ENCODE data around the gene SLC2A8. TPM values are rescaled to one million over a fixed set of nuclear protein-coding genes. Genes with fewer than 3 reads are reported as not detected.

Gene SLC2A8
- total RNA-seq, 2 experiments from 2014 or later: 7.5 to 7.7 TPM

GRCh38 chr9:127426756-127427155 is 29.8 kb downstream of the SLC2A8 start:
- Mint-ChIP-seq H3K27ac (peak overlapping the region; percentile 88), H3K4me1 (peaks cover 61% of the 10 kb centered on the region), H3K27me3 (no peaks in the 10 kb centered on the region), H3K9me3 (no peaks in the 10 kb centered on the region), H3K36me3 (ENCODE audit: low read depth) (peaks cover 47% of the 10 kb centered on the region), H3K4me3 (peak overlapping the region; percentile 93)
- peak; percentile 51 for DNase-seq
- ChIA-PET CTCF (no interaction called here), POLR2A (no interaction called here)

- ChIA-PET POLR2A (interaction anchor here (1.6 to 7.0 kb wide), 2 partner anchors 9 to 22 kb away, joined by 4 to 33 read pairs; partner anchors contain the start of genes LRSAM1 and RPL12), CTCF (interaction anchor here (1.0 kb wide), 1 partner anchor 27 kb away, joined by 3 read pairs; no protein-coding TSS in a partner anchor)
- Mint-ChIP-seq H3K36me3 (ENCODE audit: low read depth) (peaks cover 50% of the 10 kb centered on the region), H3K27ac (peak overlapping the region; percentile 10), H3K27me3 (no peaks in the 10 kb centered on the region), H3K4me3 (no peak overlapping the region), H3K9me3 (no peaks in the 10 kb centered on the region), H3K4me1 (peaks cover 53% of the 10 kb centered on the region)
- no peak for DNase-seq
Measured at GRCh38 chr9:127428348-127428747, 31.4 kb downstream of the SLC2A8 start.

GRCh38 chr9:127430415-127430814 is 33.4 kb downstream of the SLC2A8 start:
- Mint-ChIP-seq H3K27me3 (no peaks in the 10 kb centered on the region), H3K4me1 (peaks cover 40% of the 10 kb centered on the region), H3K27ac (no peak overlapping the region), H3K36me3 (ENCODE audit: low read depth) (peaks cover 62% of the 10 kb centered on the region), H3K4me3 (no peak overlapping the region), H3K9me3 (no peaks in the 10 kb centered on the region)
- ChIA-PET CTCF (interaction anchor here (2.1 kb wide), 1 partner anchor 33 kb away, joined by 6 read pairs; the partner anchor contains the start of gene SLC2A8), POLR2A (interaction anchor here (0.7 to 7.0 kb wide), 2 partner anchors 18 to 20 kb away, joined by 3 to 33 read pairs; partner anchors contain the start of genes LRSAM1 and RPL12)
- no peak for DNase-seq

GRCh38 chr9:127437497-127438264 is 40.7 kb downstream of the SLC2A8 start:
- H3K27ac Mint-ChIP-seq: peak overlapping the region; percentile 83
- POLR2A ChIA-PET: interaction anchor here (1.0 to 4.0 kb wide), 4 partner anchors 9 to 14 kb away, joined by 4 to 33 read pairs (median 8); partner anchors contain the start of genes LRSAM1, RPL12 and ZNF79
- H3K27me3 Mint-ChIP-seq: no peaks in the 10 kb centered on the region
- no peak overlapping the region for H3K4me3 Mint-ChIP-seq
- peak; percentile 45 for DNase-seq
- peaks cover 16% of the 10 kb centered on the region for H3K4me1 Mint-ChIP-seq
- H3K9me3 Mint-ChIP-seq: peaks cover 4% of the 10 kb centered on the region
- CTCF ChIA-PET: interaction anchor here (1.4 to 2.0 kb wide), 2 partner anchors 9 to 13 kb away, joined by 3 to 5 read pairs; partner anchors contain the start of gene RPL12
- H3K36me3 Mint-ChIP-seq (ENCODE audit: low read depth): peaks cover 85% of the 10 kb centered on the region

GRCh38 chr9:127438394-127438793 is 41.4 kb downstream of the SLC2A8 start:
- H3K36me3 Mint-ChIP-seq (ENCODE audit: low read depth): peaks cover 87% of the 10 kb centered on the region
- ChIA-PET CTCF (interaction anchor here (1.4 to 2.0 kb wide), 2 partner anchors 8 to 12 kb away, joined by 3 to 5 read pairs; partner anchors contain the start of gene RPL12), POLR2A (interaction anchor here (1.0 to 4.0 kb wide), 3 partner anchors 9 to 12 kb away, joined by 4 to 33 read pairs (median 13); partner anchors contain the start of genes LRSAM1 and RPL12)
- H3K27me3 Mint-ChIP-seq: no peaks in the 10 kb centered on the region
- peaks cover 16% of the 10 kb centered on the region for H3K4me1 Mint-ChIP-seq
- H3K9me3 Mint-ChIP-seq: peaks cover 8% of the 10 kb centered on the region
- no peak overlapping the region for H3K4me3 Mint-ChIP-seq
- H3K27ac Mint-ChIP-seq: peak overlapping the region; percentile 83
- DNase-seq: no peak

- POLR2A ChIA-PET: interaction anchor here (2.0 kb wide), 1 partner anchor 20 kb away, joined by 8 read pairs; the partner anchor contains the start of gene ZNF79
- Mint-ChIP-seq H3K27me3 (no peaks in the 10 kb centered on the region), H3K4me3 (no peak overlapping the region), H3K4me1 (peaks cover 26% of the 10 kb centered on the region), H3K9me3 (peaks cover 36% of the 10 kb centered on the region), H3K27ac (no peak overlapping the region), H3K36me3 (ENCODE audit: low read depth) (peaks cover 95% of the 10 kb centered on the region)
- CTCF ChIA-PET: interaction anchor here (1.0 to 1.4 kb wide), 2 partner anchors 11 to 15 kb away, joined by 3 to 5 read pairs; no protein-coding TSS in a partner anchor
- no peak for DNase-seq
Measured at GRCh38 chr9:127444283-127444920, 47.4 kb downstream of the SLC2A8 start.

GRCh38 chr9:127444921-127445850 is 48.2 kb downstream of the SLC2A8 start:
- POLR2A ChIA-PET: interaction anchor here (2.0 kb wide), 1 partner anchor 21 kb away, joined by 8 read pairs; the partner anchor contains the start of gene ZNF79
- DNase-seq: no peak
- CTCF ChIA-PET: interaction anchor here (1.0 to 1.4 kb wide), 2 partner anchors 10 to 16 kb away, joined by 3 to 5 read pairs; no protein-coding TSS in a partner anchor
- peaks cover 34% of the 10 kb centered on the region for H3K4me1 Mint-ChIP-seq
- H3K27me3 Mint-ChIP-seq: no peaks in the 10 kb centered on the region
- peaks cover 36% of the 10 kb centered on the region for H3K9me3 Mint-ChIP-seq
- no peak overlapping the region for H3K4me3 Mint-ChIP-seq
- peaks cover 95% of the 10 kb centered on the region for H3K36me3 Mint-ChIP-seq (ENCODE audit: low read depth)
- H3K27ac Mint-ChIP-seq: no peak overlapping the region

- POLR2A ChIA-PET: interaction anchor here (2.0 to 2.9 kb wide), 2 partner anchors 9 to 22 kb away, joined by 8 to 13 read pairs; partner anchors contain the start of gene ZNF79
- no peak for DNase-seq
- CTCF ChIA-PET: interaction anchor here (1.0 kb wide), 1 partner anchor 8 kb away, joined by 3 read pairs; no protein-coding TSS in a partner anchor
- Mint-ChIP-seq H3K27me3 (no peaks in the 10 kb centered on the region), H3K27ac (no peak overlapping the region), H3K9me3 (peaks cover 34% of the 10 kb centered on the region), H3K36me3 (ENCODE audit: low read depth) (peaks cover 93% of the 10 kb centered on the region), H3K4me3 (no peak overlapping the region), H3K4me1 (peaks cover 36% of the 10 kb centered on the region)
Measured at GRCh38 chr9:127445851-127446712, 49.1 kb downstream of the SLC2A8 start.

GRCh38 chr9:127446713-127447415 is 49.9 kb downstream of the SLC2A8 start:
- peaks cover 34% of the 10 kb centered on the region for H3K9me3 Mint-ChIP-seq
- POLR2A ChIA-PET: interaction anchor here (0.8 to 2.9 kb wide), 4 partner anchors 10 to 48 kb away, joined by 3 to 13 read pairs (median 4); no protein-coding TSS in a partner anchor
- peaks cover 92% of the 10 kb centered on the region for H3K36me3 Mint-ChIP-seq (ENCODE audit: low read depth)
- peaks cover 38% of the 10 kb centered on the region for H3K4me1 Mint-ChIP-seq
- no peak overlapping the region for H3K27ac Mint-ChIP-seq
- H3K27me3 Mint-ChIP-seq: no peaks in the 10 kb centered on the region
- H3K4me3 Mint-ChIP-seq: no peak overlapping the region
- CTCF ChIA-PET: interaction anchor here (1.0 kb wide), 1 partner anchor 9 kb away, joined by 3 read pairs; no protein-coding TSS in a partner anchor
- DNase-seq: no peak

- Mint-ChIP-seq H3K27me3 (no peaks in the 10 kb centered on the region), H3K36me3 (ENCODE audit: low read depth) (peaks cover 85% of the 10 kb centered on the region), H3K27ac (peak overlapping the region; percentile 63), H3K4me1 (peaks cover 44% of the 10 kb centered on the region), H3K4me3 (peak overlapping the region; percentile 84), H3K9me3 (peaks cover 33% of the 10 kb centered on the region)
- no peak for DNase-seq
- POLR2A ChIA-PET: interaction anchor here (0.8 to 2.9 kb wide), 4 partner anchors 10 to 49 kb away, joined by 3 to 13 read pairs (median 4); no protein-coding TSS in a partner anchor
- CTCF ChIA-PET: interaction anchor here (1.0 kb wide), 1 partner anchor 10 kb away, joined by 3 read pairs; no protein-coding TSS in a partner anchor
Measured at GRCh38 chr9:127447416-127448111, 50.6 kb downstream of the SLC2A8 start.
